ENCODE data around the gene DAPK2. TPM values are rescaled to one million over a fixed set of nuclear protein-coding genes. Genes with fewer than 3 reads are reported as not detected.

Gene DAPK2
- total and polyA plus RNA-seq, 12 donors, result 20.8 to 62.6 (median 38.5) TPM

DNA sequence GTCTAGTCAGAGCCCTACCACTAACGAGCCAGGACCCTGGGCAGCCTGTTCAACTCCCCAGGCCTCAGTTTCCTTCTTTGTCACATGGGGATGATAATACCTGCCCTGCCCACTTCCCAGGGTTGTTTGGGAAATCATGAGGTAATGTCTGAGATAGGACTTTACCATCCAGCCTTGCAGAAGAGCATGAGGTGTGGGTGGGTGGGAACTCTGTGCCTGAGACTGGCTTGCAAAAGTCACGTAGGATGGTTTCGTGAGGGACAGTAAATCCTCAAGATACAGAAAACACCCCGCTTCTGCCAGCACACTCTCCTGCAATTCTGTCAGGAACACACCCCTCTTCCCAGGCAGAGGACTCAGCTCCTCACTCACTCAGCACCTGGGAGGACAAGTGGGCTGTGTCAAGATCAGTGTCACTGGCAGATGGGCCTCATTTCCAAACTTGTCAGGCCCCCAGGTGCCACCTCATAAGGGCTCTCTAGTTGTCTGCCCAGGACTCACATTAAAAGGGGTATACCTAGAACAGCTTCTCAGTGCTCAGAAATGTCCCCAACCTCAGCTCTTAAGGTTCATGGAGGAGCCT is 58.4 kb downstream of the DAPK2 start:
- no peaks in the 10 kb centered on the region for H3K27me3 ChIP-seq
- WGBS, 2 donors, result 59 to 70% methylated on average over 4 of the region's 4 CpGs
- no peaks in the 10 kb centered on the region for H3K36me3 ChIP-seq
- TF ChIP-seq, protein P1, sequence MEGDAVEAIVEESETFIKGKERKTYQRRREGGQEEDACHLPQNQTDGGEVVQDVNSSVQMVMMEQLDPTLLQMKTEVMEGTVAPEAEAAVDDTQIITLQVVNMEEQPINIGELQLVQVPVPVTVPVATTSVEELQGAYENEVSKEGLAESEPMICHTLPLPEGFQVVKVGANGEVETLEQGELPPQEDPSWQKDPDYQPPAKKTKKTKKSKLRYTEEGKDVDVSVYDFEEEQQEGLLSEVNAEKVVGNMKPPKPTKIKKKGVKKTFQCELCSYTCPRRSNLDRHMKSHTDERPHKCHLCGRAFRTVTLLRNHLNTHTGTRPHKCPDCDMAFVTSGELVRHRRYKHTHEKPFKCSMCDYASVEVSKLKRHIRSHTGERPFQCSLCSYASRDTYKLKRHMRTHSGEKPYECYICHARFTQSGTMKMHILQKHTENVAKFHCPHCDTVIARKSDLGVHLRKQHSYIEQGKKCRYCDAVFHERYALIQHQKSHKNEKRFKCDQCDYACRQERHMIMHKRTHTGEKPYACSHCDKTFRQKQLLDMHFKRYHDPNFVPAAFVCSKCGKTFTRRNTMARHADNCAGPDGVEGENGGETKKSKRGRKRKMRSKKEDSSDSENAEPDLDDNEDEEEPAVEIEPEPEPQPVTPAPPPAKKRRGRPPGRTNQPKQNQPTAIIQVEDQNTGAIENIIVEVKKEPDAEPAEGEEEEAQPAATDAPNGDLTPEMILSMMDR (IDR thresholded peaks at IDR 0.05), result no peak
- H3K4me3 ChIP-seq, result no peak overlapping the region
- H3K9me3 ChIP-seq, result no peaks in the 10 kb centered on the region
- no peak for ATAC-seq
- intact Hi-C loops (cut with DNase I), result loop anchor here in 1 of 10 donors (5.0 kb wide), 1 partner anchor 59 kb away; the partner anchor contains the start of gene DAPK2
- no peak for DNase-seq
- peaks cover 47 to 88% (median 79%) of the 10 kb centered on the region in 9 donors for H3K4me1 ChIP-seq
- H3K27ac ChIP-seq, result peak overlapping the region in 9 of 10 donors; percentile 8 to 91 (median 86)

DNA sequence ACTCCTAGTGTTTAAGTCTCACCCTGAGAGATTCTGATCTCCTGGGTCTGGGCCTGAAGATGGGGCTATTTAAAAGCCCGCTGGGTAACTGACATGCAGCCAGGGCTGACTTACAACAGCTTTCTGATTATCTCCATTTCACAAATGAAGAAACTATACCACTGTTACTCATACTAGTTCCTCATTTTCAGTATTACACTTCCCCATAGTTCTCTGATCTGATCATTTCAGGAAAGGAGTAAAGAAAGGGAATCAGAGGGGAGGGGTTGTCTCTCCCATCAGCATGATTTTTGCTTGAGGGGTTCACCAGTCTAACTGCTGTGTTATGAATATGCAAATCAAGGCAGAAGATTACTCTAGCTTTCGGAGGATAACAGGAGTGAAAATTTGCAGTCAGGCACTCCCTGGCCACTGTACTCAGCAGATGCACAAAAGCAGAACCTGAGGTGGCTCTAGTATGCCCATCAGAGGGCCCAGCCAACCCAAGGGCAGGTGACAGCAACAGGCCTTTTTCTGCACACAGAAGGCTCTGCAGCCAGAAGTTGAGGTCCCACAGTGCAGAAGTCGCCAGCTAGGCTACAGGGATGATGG is 59.4 kb downstream of the DAPK2 start:
- no peaks in the 10 kb centered on the region for H3K36me3 ChIP-seq
- H3K4me1 ChIP-seq, result peaks cover 43 to 88% (median 79%) of the 10 kb centered on the region in 9 donors
- H3K4me3 ChIP-seq, result no peak overlapping the region
- ATAC-seq, result no peak
- H3K27me3 ChIP-seq, result no peaks in the 10 kb centered on the region
- no peaks in the 10 kb centered on the region for H3K9me3 ChIP-seq
- intact Hi-C loops (cut with DNase I), result loop anchor here in 1 of 10 donors (5.0 kb wide), 1 partner anchor 60 kb away; the partner anchor contains the start of gene DAPK2
- WGBS, 2 donors, result 73 to 78% methylated on average over 3 of the region's 3 CpGs
- DNase-seq, result no peak
- TF ChIP-seq, protein P1 (IDR thresholded peaks at IDR 0.05), result no peak
- peak overlapping the region; percentile 76 to 91 (median 88) for H3K27ac ChIP-seq

DNA sequence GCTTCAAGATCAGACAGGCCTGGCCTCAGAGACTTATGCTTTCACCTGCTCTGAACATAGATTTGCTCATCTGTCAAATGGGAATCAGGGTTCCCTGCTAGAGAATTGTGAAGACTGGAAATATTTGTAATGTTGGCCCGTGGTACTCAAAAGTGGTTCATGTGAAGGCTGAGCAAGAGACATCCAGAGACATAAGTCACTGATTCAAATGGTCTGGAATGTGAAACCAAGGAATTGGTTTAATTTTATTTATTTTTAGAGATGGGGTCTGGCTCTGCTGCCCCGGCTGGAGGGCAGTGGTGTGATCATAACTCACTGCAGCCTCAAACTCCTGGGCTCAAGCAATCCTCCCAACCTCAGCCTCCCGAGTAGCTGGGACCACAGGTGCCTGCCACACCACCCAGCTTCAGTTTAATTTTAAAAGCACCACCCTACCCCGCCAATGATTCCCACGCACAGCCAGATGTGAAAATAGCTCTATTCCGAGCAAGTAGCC is 60.1 kb downstream of the DAPK2 start:
- H3K9me3 ChIP-seq, result no peaks in the 10 kb centered on the region
- no peak overlapping the region for H3K4me3 ChIP-seq
- intact Hi-C loops (cut with DNase I), result loop anchor here in 1 of 10 donors (5.0 kb wide), 1 partner anchor 61 kb away; the partner anchor contains the start of gene DAPK2
- TF ChIP-seq, protein P1 (IDR thresholded peaks at IDR 0.05), result no peak
- WGBS, 2 donors, result 74 to 80% methylated on average over 6 of the region's 6 CpGs
- H3K27me3 ChIP-seq, result no peaks in the 10 kb centered on the region
- peaks cover 38 to 85% (median 77%) of the 10 kb centered on the region in 9 donors for H3K4me1 ChIP-seq
- DNase-seq (no peak), ATAC-seq (no peak)
- H3K36me3 ChIP-seq, result peaks cover 0 to 1% (median 0%) of the 10 kb centered on the region in 9 donors
- peak overlapping the region; percentile 76 to 91 (median 88) for H3K27ac ChIP-seq

DNA sequence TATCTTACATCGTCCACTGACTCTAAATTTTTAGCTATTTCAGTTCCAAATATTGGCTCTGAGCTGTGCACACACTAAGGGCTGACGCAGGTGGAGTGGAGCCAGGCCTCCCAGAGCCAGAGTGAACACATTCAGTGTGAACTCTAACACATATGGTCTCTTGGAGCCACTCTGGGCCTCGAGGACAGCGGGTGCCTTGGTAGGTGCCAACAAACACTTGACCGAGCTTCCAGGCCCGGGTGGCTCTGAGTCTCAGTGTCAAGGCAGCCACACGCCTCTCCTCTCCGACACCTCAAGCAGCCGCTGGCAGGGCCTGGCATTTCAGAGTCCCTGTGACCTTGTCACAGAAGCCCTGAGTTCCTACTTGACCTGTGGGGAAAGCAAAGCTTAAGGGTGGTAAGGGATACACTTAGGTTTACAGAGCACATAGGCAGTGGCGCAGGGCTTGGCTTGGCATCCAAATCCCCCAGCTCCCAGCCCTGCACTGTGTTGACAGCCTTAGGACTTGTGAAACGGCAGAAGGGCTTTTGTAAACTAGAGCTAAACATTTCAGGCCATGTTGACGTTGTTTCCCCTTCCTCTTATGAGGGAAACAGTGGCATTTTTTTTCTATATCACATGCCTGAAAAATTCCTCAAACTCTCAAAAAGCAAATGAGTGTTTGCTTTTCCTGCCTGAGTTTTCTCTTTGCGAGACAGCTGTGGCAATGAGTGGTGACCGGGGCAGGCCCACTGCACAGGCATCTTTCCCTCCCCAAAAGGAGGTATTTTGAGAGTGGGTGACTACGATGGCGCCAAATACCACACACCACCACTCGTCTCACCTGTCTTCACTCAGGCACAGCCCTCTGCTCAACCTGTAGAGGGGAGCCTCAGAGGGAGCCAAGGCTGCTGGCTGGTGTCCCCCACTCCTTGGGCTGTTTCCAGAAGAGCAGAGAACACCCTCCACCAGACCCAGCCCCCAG is 60.8 kb downstream of the DAPK2 start:
- peak overlapping the region; percentile 76 to 91 (median 88) for H3K27ac ChIP-seq
- 44 to 56% methylated on average over 17 of the region's 17 CpGs for WGBS, 2 donors
- TF ChIP-seq, protein P1 (IDR thresholded peaks at IDR 0.05), result no peak
- peaks cover 0 to 5% (median 0%) of the 10 kb centered on the region in 9 donors for H3K36me3 ChIP-seq
- no peaks in the 10 kb centered on the region for H3K9me3 ChIP-seq
- peak; percentile 83 to 85 for DNase-seq
- H3K4me1 ChIP-seq, result peaks cover 31 to 78% (median 70%) of the 10 kb centered on the region in 9 donors
- intact Hi-C loops (cut with DNase I), result loop anchor here in 1 of 10 donors (5.0 kb wide), 1 partner anchor 62 kb away; the partner anchor contains the start of gene DAPK2
- no peaks in the 10 kb centered on the region for H3K27me3 ChIP-seq
- peak; percentile 87 to 95 (median 90) for ATAC-seq
- no peak overlapping the region for H3K4me3 ChIP-seq
